ENCODE data around the gene SH2D6.
A peak's percentile ranks its signal among the peaks of the same experiment; 100 is the strongest.
"Not testable (repeated sequence)": the region's sequence is repeated elsewhere in the genome, so short reads cannot be mapped to it uniquely, and the experiment has no call there.

The SH2D6 gene

DNA sequence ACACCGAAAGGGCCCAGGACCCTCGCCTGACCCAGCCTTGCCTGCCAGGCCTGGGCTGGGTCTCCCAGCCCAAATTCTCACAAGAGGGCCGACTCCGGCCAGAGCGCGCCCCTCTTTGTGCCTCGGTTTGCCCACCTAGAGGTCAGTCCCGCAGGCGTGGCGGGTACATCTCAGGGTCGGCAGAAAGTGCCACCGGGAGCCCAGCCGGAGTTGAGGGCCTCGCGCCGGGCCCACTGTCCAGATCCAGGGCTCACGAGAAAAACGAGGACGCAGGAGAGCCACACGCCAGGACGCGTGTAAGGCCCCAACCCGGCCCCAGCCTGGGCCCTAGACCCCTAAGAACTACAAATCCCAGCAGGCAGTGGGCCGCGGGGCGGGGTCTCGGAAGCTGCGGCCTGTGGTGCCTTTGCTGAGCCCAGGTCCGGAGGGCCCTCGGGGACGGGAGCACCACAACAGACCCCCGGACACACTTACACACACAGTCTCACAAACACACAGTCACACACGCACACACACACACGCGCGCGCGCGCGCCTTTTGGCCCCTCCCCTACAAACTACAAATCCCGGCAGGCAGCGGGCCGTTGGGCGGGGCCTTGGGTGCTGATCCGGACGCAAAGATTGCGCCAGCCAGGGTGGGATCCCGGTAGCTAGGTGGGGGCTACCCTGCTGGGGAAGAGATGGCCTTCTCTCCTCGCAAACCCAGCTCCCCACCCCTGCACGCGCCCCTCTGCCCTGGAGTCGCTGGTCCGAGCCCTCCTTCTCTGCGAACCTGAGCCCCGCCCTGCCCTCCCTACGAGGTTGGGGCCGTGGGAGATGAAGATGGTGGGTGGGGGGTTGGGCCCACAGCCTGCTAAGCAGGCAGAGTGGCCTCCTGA lies at the start of gene SH2D6:
SH2D6 (plus strand) TSS at position 583 of the 877 bp plus-strand sequence. CDS start 10,752 bp downstream, outside the sequence.
- DNase-seq (ENCODE audit: low spot score), result peak; percentile 94

DNA sequence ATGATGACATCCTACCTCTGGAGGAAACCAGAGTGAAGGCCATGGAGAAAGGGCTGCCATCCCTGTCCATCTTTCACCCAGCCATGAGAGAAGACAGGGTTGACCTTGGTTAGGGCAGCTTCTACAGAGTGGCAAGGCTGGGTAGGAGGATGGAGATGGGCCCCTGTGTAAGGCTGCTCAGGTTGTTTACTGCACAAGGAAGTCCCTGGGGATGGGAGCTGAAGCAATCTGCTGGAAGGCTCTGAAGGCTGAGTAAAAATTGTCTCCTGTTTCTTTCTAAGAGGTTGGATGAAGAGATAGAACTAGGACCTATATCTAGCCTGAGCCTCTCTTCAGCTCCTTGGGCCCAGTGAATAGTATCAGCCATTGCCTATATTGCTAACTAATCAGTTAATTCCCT lies 49.6 kb upstream of the SH2D6 start:
- DNase-seq (ENCODE audit: low spot score), result no peak

DNA sequence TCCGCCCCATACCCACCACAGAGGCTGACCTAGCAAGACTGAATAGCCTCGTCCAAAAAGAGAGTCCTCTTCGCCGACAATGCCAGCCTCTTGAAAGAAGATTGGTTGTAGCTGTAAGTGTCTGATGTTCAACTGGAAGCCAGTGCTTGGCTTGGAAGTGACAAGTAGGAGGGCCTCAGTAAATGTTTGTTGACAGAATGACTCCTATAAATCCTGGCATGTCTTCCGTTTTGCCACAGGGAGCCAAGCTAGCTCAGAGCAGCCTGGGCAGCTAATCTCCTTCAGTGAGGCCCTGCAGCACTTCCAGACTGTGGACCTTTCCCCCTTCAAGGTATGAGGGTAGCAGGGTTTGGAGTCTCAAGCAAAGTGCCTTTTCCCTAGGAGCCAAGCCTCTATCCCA lies 49.0 kb upstream of the SH2D6 start:
- DNase-seq (ENCODE audit: low spot score), result no peak

DNA sequence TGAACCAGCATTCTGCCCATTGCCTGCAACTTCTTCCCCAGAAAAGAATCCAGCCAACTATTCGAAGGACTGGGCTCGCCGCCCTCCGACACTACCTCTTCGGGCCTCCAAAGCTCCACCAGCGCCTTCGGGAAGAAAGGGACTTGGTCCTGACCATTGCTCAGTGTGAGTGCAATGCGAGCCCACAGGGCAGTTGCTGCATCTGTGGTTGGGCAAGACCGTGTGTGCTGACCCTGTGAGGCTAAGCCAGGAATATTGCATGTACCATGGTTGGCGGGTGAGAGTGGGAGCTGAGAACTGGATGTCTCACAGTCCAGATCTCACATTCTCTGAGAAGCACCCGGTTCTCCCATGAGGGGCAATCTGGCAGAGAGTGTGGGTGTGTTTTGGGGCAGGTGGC lies 47.5 kb upstream of the SH2D6 start:
- no peak for DNase-seq (ENCODE audit: low spot score)

DNA sequence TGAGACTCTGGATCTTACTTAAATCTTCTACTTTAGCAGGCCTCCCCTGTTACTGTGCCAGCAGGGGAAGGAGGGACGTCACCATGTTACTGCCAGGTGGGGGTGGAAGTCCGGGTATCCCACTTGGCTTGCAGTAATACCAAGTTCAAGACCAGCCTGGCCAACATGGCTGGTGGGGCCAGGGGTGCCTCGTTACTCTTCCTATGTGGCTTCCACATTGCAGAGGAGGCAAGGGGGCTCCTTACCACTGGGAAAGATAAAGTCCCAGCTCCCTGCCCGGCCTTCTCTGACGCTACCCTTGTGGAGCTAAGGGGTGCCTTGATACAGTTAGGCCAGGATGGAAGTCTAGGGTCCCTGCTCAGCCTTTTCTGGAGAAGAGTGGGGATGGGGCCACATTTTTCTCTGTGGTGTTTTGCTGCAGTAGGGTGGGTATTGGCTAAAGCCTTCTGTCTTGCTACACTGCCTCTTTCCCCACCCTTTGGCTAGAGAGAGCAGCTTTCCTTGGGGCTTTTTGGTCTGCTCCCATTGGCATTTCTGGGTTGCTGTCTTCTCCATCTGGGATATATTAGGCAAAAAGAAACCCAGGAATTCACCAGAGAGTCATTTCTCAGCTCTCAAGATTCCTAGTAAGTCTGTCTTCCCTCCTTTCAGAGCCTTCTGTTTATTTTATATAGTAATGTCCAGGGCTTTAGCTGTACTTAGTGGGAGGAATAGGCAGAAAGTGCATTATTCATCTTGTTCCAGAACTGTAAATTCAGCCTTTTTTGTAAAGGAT lies 42.0 kb upstream of the SH2D6 start:
- DNase-seq (ENCODE audit: low spot score), result no peak

DNA sequence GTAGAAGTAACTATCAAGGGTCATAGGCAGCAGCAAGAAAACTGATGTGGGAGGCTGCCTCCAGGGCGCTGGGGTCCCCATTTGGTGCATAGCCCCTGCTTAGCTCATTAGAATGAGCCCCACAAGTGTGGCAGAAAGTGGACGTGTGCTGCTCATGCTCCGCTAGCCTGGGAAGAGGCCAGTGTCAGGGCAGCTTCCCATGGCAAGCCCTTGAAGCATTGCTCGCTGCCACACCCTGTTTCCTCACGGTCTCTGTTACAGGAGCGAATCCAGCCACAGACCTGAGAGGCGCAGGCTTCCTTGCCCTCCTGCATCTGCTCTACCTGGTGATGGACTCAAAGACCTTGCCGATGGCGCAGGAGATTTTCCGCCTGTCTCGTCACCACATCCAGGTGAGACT lies 41.4 kb upstream of the SH2D6 start:
- DNase-seq (ENCODE audit: low spot score), result no peak

DNA sequence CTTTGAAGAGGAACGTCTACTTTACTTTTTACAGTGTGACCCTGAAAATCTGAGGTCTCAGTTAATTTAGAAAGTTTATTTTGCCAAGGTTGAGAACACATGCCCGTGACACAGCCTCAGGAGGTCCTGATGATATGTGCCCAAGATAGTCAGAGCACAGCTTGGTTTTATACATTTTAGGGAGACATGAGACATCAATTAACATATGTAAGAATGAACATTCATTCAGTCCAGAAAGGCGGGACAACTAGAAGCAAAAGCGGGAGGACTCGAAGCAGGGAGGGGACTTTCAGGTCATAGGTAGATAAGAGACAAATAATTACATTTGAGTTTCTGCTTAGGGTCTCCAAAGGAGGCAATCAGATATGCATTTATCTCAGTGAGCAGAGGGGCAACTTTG lies 40.3 kb upstream of the SH2D6 start:
- no peak for DNase-seq (ENCODE audit: low spot score)

DNA sequence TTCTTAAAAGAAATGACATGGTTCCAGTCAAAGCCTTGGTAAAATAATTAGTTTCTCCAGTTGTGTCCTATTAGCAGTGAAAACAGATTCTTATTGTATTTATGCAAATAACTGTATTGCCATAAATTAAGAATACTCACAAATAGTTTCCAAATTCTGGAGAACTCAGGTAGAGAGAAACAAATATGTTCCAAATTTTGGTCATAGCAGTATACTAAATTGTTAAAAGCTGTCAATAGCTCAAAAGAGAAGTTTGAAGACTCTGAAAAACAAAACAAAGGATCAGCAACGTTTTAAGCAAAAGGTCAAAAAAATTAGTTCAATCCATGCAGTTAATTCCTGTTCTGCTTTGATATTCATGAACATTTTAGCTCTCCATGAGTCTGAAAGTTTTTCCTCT lies 38.5 kb upstream of the SH2D6 start:
- no peak for DNase-seq (ENCODE audit: low spot score)

DNA sequence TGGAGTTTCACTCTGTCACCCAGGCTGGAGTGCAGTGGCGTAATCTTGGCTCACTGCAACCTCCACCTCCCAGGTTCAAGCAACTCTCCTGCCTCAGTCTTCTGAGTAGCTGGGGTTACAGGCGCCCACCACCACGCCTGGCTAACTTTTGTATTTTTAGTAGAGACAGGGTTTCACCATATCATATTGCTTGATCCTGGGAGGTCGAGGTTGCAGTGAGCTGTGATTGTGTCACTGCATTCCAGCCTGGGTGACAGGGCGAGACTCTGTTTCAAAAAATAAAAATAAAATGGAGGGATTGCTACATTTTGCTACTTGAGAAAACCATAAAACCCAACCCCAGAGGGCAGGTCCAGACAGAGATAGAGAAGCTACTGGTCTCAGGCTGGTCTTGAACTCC lies 35.4 kb upstream of the SH2D6 start:
- DNase-seq (ENCODE audit: low spot score), result not testable (repeated sequence)

DNA sequence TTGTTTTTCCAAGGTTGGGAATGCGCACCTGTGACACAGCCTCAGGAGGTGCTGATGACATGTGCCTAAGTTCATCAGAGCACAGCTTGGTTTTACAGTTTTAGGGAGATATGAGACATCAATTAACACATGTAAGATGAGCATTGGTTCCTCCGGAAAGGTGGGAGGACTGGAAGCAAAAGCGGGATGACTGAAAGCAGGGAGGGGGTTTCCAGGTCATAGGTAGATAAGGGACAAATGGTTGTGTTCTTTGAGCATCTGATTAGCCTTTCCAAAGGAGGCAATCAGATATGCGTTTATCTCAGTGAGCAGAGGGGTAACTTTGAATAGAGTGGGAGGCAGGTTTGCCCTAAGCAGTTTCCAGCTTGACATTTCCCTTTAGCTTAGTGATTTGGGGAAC lies 34.7 kb upstream of the SH2D6 start:
- DNase-seq (ENCODE audit: low spot score), result no peak

DNA sequence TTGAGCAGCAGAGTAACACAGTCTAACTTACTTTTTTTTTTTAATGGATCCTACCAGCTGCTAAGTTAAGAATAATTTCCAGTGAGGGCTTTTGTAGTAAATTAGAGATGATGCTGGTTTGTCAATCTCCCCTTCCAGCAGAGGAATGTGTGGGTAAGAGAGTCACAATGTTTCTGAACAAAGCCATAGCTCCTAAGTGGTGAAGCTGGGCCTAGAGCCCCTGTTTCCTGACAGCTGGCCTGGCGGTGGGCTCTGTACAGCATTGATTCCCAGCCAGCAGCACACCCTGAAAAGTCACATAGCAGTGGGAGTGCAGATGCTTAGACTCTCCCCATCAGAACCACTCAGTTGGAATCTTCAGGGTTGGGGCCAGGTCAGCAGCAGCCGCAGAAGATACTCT lies 32.8 kb upstream of the SH2D6 start:
- DNase-seq (ENCODE audit: low spot score), result no peak

DNA sequence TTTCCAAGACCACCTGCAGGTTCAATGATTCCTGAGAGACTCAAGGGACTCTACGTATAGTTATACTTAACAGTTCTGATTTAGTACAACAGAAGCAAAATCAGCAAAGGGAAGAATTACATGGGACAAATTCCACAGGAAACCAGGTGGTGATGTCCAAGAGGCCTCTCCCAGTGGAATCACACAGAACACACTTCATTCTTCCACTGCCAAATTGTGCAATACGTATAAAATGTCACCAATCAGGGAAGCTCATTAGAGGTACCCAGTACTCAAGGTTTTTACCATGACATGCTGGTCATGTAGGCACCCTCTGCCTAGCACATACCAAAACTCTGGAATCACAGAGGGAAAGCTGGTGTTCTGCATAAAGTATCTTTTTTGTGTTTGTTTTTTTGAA lies 30.8 kb upstream of the SH2D6 start:
- DNase-seq (ENCODE audit: low spot score), result no peak

DNA sequence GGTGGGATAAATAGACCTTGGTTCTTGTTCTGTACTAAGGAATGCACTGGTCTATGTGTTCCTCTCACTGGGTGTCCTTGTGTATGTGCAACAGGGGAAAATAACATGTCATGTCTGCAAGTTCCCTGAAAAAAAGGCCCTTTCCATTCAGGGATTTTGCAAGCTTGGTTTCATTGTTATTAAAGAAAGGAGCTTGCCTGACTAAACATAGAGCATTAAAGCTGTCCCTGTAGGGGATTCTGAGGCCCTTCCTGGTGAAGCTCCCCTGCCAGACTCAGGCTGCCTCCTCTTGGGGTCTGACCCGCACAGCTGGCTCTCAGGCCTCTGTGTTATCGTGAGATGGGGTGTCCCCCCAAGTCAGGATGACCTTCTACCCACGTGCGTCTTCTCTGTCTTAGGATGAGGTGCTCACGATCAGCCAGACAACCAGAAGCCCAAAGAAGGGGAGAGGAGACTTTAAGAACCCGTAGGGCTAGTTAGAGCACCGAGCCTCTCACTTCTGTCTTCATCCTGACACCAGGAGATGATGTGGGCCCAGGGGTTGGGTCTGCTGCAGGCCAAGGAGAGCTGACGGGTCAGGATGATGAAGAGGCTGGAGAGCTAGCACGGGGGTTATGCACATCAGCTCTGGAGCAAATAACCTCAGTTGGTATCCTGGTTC lies 29.5 kb upstream of the SH2D6 start:
- DNase-seq (ENCODE audit: low spot score), result no peak

DNA sequence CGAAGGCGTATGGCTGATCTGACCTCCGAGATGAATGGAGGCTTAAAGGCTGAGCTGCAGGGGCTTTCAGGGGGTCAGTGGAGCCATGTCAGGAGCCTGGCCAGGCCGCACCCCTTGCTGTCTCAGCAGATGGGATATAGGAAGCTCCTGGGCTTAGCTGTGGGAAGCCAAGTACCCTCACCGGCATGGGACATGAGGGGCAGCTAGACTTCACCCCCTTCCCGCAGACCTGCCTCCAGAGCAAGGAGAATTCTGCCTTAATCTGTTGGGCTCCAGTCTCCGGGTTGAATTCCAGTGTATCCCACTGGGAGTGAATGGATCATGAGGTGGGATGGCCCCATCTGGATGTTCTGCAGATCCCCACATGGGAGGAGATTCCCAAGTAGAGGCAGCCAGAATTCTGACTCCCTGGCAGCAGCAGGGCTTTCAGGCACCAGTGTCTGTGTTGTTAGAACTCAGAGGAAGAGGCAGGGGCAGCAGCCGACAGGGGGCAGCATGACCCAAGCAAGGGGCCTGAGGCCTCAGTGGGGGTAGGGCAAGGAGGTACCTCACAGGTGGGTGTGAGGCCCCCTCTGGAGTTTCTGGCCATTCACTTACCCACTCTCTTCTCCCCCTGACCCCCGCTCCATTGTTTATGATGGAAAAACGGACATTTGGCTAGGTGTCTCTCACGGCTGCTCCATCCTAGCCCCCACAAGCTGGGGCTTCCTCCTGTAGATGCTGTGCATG lies 27.4 kb upstream of the SH2D6 start:
- peak; percentile 83 for DNase-seq (ENCODE audit: low spot score)

DNA sequence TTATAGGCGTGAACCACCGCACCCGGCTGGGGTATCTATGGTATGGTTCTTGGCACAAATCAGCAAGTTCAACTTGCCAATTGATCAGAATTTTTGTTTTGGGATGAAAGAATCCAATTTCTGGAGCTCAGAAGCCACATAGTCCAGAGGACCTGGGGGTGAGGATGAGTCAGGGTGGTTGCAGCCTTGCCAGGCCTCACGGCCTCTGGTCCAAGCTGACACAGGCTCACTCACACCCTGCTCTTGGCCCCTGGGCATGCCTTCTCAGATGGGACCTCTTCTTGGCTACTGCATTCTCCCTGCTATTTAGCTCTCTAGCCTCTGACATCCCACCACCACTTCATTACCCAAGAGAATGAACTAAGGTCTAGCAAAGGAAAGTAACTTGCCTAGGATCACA lies 24.7 kb upstream of the SH2D6 start:
- DNase-seq (ENCODE audit: low spot score), result peak; percentile 5

DNA sequence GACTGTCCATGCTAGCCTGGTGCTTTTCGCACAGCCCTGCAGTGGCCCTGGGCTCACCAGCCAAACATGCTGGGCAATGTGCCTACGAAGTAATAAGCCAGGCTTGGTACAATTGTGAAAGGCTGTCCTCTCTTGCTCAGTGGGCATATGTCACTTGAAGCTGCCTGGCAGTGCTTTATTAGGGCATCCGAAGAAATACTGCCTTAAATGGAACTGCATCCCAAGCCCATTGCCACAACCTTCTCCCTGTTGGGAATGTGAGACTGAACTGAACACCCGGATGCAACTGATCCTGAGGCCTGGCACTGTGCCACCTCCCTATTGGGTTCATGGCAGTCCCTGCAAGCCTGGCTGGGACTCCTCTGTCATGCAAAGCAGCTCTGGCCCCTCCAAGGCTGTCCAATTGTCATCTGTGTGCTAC lies 24.2 kb upstream of the SH2D6 start:
- DNase-seq (ENCODE audit: low spot score), result peak; percentile 17

DNA sequence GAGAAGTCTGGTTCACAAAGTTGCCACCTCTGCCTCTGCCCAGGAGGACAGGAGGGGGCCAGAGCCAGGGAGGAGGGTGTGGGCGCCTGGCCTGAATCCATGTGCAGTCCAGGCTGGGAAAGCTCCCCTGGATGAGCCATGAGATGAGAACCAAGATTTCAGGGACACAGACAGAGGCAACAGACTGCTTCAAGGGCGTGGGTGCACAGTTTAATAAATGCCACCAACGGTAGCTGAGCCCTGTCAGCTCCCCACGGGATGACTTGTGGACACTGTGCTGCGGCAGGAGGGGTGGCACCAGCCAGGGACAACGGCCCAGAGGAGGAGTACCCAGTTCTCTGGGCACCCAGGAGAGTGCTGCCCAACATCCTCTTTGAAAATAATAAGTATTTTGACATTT lies 23.5 kb upstream of the SH2D6 start:
- DNase-seq (ENCODE audit: low spot score), result peak; percentile 12

DNA sequence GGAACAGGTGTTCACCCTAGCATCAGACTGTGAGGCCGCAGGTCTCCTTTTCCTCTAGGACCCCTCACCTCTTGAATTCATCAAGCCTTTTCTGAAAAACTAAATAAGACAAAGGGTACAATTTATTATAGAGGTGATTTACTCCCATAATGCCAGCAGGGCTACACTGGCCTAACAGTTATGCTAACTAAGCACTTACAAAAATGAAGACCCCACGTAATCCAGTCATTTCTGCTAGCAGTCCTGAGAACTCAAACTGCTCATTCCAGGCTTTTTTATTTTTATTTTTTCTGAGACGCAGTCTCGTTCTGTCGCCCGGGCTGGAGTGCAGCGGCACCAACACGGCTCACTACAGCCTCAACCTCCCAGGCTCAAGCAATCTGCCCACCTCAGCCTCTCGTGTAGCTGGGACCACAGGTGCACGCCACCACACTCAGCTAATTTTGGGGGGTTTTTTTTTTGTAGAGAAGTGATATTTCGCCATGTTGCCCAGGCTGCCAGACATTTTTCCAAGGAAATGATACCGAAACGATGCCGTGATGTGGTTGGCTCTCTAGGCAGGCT lies 22.5 kb upstream of the SH2D6 start:
- no peak for DNase-seq (ENCODE audit: low spot score)

DNA sequence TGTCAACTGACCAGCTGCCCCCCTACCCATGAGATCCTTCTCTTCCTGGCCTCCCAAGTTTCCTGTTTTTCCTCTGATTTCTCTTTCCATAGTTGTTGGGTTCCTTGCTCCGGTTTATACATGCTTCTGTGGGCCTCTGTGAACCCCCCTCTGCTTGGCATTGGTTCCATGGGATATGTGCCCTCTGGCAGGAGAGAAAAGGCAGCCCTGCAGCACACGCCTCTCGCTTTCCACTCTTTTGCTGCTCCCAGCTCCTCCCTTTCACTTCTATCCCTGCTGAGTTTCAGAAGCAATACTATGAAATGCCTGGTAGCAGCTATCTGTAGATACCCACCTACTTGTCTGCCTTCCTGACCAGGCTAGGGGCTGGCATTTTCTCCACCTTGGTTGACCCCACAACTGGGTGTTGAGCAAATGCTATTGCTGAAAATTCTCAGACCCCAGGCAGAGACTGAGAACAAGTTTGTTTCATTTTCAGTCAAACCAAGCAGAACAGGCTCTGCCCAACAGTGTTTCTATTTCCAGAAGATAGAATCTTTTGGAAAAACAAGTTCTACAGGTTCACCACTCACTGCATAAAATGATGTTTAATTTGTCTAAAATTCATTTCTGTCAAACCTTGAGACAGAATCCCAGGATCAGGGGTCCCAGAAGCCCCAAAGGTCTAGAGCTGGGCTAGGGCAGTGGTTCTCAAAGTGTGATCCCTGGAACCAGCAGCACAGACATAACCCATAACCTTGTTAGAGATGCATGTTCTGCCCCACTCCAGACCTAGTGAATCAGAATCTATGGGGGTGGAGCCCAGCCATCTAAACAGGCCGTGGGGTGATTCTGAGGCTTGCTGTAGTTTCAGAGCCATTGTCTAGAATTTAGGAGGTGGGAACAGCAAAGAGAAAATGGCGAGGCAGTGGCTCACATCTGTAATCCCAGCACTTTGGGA lies 21.7 kb upstream of the SH2D6 start:
- DNase-seq (ENCODE audit: low spot score), result no peak

DNA sequence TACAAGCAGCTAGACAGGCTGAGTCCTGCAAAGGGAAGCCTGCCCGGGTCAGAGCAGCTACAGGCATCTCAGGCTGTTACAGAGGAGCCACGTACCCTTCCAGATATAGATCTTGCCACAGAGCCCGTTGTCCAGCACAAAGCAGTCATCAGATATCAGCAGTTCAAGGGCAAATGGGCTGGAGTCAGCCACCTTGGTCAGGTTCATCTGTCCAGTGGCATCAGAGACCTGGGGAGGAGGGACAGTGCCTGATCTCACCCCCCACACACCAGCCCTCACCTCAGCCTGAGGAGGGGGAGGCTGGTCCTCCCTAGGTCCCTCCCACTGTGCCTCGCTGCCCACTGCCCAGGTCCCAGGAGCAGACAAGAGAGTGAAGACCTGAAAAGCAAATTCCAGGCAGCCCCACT lies 20.6 kb upstream of the SH2D6 start:
- no peak for DNase-seq (ENCODE audit: low spot score)
